ENCODE data around the gene ZNF76.

The ZNF76 gene

GRCh38 chr6:35237476-35237875, 22.1 kb upstream of the ZNF76 start:
- no peak for DNase-seq

DNA sequence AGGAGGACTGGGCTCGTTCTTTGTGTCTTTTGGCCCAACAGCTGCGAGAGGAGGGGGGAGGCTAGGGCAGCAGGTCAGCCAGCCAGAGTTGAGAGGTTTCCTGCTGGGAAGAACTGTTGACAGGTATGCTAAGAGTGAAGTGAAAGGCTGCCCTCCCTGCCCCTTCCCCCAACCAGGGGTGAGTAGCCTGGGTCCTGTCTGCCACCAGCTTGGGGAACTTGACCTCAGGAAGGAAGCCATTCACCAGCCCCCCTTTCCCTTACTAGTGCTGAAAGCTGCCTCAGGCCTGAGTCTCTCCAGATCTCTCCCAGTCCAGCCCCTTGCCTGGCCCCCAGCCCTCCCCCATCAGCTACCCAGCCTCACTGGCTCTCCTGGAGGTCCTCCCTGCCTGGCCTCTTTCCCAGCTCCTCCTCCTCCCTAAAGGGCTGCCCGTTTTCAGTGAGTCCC, 20.7 kb upstream of the ZNF76 start:
- DNase-seq: no peak

DNA sequence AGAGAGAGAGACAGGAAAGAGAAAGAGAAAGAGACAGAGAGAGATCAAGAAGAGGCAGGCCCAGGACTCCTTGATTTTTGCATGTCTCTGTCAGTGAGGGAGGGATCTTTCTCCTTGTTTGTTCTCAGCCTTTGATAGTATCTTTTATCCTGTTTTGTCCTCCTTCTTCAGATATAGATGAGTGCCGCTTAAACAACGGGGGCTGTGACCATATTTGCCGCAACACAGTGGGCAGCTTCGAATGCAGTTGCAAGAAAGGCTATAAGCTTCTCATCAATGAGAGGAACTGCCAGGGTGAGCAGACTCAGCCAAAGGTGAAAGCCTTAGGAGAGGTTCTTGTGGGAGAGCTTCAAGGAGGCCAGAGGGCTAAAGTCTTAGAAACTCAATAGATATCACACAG, 20.0 kb upstream of the ZNF76 start:
- no peak for DNase-seq

DNA sequence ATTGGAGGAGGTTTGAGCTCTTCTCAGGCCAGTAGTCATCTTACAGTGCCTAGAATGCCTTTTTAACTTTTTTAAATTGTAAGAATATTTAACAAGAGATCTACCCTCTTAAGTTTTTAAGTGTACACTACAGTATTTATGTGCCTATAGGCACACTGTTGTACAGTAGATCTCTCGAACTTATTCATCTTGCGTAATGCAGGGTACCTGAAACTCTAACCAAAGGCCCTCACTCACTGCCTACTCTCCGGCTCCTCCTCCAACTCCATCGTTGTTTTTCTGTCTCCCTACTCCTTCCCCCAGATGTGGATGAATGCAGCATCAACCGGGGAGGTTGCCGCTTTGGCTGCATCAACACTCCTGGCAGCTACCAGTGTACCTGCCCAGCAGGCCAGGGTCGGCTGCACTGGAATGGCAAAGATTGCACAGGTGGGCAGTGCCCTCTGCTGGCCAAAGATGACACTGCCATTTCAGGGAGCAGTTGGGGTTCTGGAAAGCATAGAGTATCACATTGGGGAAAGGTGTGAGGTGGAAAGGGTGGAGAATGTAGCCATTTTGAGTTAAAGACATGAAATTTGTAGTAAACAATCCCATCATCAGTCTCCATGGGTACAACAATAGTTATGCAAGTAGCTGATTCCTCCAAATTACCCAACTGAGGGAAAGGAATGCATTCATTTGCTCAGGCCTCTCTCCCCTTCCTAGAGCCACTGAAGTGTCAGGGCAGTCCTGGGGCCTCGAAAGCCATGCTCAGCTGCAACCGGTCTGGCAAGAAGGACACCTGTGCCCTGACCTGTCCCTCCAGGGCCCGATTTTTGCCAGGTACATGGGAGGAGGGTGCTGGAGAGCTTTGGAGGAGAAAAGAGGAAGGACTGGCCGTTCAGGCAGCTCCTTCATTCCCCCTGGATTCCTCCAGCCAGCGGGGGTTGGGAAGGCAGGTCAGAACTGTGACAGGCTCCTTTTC, 18.4 kb upstream of the ZNF76 start:
- DNase-seq: peak; percentile 46

GRCh38 chr6:35242486-35242885, 17.0 kb upstream of the ZNF76 start:
- DNase-seq: no peak

GRCh38 chr6:35242906-35243305, 16.6 kb upstream of the ZNF76 start:
- no peak for DNase-seq

DNA sequence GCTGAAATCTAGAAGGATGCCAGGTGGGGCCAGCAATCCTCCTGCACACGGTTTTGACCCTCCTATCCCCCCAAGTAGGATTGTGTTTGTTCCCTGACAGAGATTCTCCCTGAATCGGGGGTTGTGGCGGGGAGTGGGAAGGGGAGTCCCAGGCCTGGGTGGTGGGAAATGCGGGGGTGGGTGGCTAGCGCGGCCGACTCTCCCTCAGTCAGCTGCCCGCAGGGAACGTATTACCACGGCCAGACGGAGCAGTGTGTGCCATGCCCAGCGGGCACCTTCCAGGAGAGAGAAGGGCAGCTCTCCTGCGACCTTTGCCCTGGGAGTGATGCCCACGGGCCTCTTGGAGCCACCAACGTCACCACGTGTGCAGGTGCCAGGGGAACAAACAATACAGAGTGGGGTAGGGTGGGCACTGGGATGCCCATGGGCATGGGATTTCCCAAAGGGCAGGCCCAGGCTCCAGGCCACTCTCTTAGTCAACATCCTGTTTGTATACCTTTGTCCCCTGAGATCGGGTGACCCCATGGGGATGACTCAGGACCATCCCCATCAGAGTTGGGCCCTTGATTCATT, 16.1 kb upstream of the ZNF76 start:
- no peak for DNase-seq

- DNase-seq: no peak
Measured at GRCh38 chr6:35244551-35244950, 15.0 kb upstream of the ZNF76 start.

DNA sequence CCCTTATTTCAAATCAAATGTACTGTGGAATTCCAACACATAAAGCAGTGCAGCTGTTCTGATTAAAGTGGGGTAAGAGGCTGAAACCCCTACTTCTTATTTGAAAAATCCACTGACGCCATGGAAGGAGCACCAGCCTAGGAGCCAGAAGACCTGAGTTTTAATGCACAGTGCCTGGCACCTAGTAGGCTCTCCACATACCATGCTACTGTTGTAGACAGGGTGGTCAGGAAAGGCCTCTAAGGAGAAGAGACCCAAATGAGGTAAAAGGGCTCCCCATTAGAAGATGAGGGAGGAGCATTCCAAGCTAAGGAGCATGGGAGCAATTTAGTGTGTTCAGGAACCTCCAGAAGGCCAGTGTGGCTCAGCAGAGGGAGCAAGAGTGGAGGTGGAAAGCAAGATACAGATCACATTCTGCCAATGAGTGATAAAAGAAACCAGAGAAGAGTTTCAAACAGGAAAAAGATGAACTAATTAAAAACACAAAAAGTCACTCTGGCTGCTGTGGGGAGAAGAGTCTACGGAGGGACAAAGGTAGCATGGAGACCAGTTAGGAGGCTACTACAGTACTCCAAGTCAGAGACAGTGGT, 11.8 kb upstream of the ZNF76 start:
- no peak for DNase-seq

GRCh38 chr6:35248300-35248699, 11.2 kb upstream of the ZNF76 start:
- DNase-seq: no peak

- no peak for DNase-seq
Measured at GRCh38 chr6:35248965-35249364, 10.6 kb upstream of the ZNF76 start.

GRCh38 chr6:35251949-35252348, 7.6 kb upstream of the ZNF76 start:
- DNase-seq: no peak

- DNase-seq: no peak
Measured at GRCh38 chr6:35253249-35253648, 6.3 kb upstream of the ZNF76 start.

- DNase-seq: no peak
Measured at GRCh38 chr6:35258336-35258735, 1.2 kb upstream of the ZNF76 start.

DNA sequence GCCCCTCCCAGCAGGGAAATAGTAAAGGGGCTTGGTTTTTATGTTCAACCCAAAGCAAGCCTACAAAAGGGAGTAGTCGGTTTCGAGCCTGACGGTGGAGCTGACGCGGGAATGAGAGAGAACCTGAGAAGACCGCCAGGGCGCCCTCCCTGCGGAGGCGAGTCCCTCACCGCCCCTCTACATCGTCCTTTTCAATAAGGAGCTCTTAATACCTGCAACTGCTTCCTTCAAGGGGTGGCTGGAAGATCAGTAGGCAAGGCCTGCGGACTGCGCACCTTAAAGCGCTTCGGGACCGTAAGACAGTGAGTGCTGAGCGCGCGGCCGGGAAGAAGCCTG, 709 bp upstream of the ZNF76 start:
- peak; percentile 56 for DNase-seq

GRCh38 chr6:35259948-35260590, 534 bp downstream of the ZNF76 start:
- peak; percentile 69 for DNase-seq

DNA sequence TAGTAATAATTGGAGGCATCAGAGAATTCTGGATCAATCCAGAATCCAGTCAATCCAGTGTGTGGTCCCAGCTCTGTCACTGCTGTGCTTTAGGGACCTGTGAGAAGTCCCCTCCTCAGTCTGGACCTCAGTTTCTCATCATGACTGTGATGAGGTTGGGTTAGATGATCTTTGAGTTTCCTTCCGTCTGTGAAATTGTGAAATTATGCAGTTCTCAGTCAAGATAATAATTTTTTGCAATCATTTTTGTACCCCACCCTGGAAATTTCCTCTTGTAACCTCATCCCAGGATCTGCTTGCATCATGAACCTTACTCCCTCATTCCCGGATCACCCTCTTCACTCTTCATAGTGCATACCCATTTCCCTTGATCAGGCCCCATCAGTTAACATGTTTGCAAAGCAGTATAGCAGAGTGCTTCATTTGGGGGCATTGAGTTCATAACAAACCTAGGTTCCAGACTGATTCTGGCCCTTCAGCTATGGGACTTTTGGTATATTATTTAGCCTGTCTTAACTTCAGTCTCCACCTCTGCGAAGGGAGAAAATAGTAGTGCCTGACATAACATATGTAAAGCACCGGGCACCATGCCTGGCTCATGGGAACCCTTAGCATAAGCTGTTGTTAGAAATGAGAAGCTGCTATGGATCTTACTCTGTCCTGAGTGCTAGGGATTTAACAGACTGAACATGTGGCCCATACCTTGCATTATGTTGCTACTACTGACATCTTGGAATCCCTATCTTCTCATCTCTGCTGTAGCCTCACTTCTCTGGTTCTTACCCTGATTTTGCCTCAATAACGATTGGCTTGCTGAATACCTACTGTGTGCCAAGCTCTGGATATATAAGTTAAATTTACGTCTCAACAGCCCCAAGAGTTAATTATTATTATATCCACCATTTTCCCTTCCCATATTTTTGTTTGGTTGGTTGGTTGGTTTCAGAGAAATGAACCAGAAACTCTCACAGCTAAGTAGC, 1.3 kb downstream of the ZNF76 start:
- DNase-seq: no peak

GRCh38 chr6:35262596-35262995, 3.1 kb downstream of the ZNF76 start:
- no peak for DNase-seq

DNA sequence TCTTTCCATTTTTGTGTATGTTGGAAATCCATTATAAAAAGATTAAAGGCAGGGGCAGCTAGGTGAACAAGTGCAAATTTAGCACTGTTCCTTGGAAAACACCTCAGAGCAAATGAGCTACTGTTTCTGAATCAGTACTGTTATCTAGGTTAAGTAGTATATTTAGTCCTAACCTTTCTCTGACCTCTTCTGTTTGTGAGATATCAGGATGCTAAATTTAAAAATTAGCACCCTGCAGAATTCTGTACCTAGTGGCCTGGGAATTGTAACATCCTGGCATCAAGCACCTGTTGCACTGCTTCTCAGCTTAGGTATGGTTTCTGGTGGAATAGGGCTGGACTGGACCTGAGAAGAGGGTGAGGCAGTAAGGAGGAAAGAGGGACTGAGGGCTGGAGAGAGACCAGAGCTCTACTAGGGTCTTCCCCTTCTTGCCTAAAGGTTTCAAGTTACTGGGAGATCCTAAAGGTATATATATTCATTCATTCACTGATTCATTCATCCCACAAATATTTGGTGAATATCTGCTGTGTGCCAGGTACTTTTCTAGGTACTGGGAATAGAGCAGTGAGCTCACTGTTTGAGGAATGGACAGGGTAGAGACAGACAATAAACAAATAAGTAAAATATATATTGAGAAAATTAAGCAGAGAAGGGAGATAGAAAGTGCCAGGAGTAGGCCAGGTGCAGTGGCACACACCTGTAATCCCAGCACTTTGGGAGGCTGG, 5.2 kb downstream of the ZNF76 start:
- no peak for DNase-seq

- no peak for DNase-seq
Measured at GRCh38 chr6:35265523-35265922, 6.0 kb downstream of the ZNF76 start.

DNA sequence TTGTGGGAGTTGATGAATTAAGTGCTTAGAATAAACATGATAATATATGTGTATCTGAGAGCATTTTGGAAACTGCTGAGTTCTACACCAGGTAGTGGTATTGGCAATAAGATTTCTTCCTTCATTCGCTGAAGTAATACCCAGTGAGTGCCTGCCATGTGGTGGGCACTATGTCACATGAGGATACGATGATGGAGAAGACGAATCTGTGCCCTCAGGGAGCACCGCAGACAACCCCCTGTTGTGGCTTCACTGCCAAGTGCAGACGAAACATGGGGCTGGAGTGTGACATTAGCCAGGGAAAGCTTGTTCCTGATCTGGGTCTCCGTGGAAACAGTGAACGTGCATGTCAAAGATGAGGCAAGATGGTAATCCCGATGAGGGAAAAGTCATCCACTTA, 7.9 kb downstream of the ZNF76 start:
- DNase-seq: no peak

- no peak for DNase-seq
Measured at GRCh38 chr6:35267897-35268296, 8.4 kb downstream of the ZNF76 start.
